ENCODE measurements around the gene PLCXD3.

The PLCXD3 gene

DNA sequence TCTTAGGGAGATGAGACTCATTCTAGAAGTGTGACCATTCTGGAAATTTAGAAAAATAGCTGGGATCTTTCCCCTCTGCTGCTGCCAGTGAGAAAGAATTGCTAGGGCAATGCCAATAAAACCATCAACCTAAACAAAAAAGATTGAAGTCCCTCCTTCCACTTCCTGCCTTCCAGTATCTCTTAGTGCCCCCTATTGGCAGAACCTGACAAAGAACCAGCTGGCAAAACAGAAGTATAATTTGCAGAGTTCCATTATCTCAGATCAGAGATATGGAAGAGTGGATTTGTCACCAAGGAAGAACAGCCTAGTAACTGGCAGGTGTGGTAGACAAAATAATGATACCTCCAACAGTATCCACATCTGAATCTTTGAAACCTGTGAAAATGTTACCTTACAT lies 13.8 kb upstream of the PLCXD3 start:
- no peak for TF ChIP-seq Cebpa-rat (IDR thresholded peaks at IDR 0.05)
- no peaks in the 10 kb centered on the region for H4K20me1 ChIP-seq
- H3K9me3 ChIP-seq: no peaks in the 10 kb centered on the region
- no peaks in the 10 kb centered on the region for H3K4me1 ChIP-seq
- H3K27ac ChIP-seq: no peak overlapping the region
- no peak overlapping the region for H3K4me2 ChIP-seq
- H3K4me3 ChIP-seq: no peak overlapping the region
- H3K9ac ChIP-seq: no peak overlapping the region
- no peaks in the 10 kb centered on the region for H3K27me3 ChIP-seq
- H3K36me3 ChIP-seq: no peaks in the 10 kb centered on the region

DNA sequence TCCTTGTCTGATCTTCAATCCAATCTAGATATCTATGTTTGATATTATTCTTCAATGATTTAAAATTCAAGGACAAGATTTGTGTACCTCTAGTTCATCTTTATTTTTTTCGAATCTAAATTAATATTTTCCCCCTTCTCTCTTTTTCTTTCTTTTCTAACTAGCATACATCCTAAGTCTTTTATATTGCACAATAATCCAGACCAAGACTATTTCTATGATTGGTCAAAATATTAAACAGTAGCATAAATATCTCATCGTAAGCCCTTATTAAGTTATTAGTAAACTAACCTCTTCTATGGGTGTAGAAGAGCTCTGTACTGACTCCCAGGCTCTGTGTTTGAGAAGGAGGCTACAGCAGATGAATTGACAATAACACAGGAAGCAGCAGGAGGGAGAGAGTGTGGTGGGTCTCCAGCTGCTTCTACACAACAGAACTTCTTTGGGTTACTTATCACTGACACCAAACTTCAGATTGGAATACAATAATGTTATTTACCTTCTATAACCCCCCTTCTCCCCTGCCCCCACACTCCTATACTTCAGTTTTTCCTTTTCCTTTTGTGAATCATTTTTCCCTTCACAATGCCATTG lies 11.9 kb upstream of the PLCXD3 start:
- Histone ChIP-seq H3K9me3 (no peaks in the 10 kb centered on the region), H4K20me1 (no peaks in the 10 kb centered on the region), H3K36me3 (no peaks in the 10 kb centered on the region), H3K27me3 (no peaks in the 10 kb centered on the region), H3K9ac (no peak overlapping the region), H3K27ac (no peak overlapping the region), H3K4me2 (no peak overlapping the region), H3K4me1 (no peaks in the 10 kb centered on the region), H3K4me3 (no peak overlapping the region)
- no peak for TF ChIP-seq Cebpa-rat (IDR thresholded peaks at IDR 0.05)

DNA sequence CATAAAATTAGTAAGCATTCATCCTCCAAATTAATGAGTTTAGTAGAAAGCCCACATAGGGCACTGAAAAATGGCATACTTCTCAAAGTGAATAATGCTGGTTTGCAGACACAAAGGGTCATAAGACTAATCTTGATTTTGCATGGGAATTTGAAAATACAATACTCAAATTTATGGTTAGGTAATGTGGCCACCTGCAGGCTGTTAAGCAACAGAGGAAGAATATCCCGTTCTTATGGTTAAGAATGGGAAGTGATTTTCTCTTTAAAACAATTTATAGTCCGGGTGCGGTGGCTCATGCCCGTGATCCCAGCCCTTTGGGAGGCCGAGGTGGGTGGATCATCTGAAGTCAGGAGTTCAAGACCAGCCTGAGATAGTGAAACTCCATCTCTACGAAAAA lies 9.4 kb upstream of the PLCXD3 start:
- Histone ChIP-seq H3K4me1 (no peaks in the 10 kb centered on the region), H3K27ac (no peak overlapping the region), H3K9ac (no peak overlapping the region), H3K4me2 (no peak overlapping the region), H4K20me1 (no peaks in the 10 kb centered on the region), H3K36me3 (no peaks in the 10 kb centered on the region), H3K27me3 (no peaks in the 10 kb centered on the region), H3K4me3 (no peak overlapping the region), H3K9me3 (no peaks in the 10 kb centered on the region)
- no peak for TF ChIP-seq Cebpa-rat (IDR thresholded peaks at IDR 0.05)

DNA sequence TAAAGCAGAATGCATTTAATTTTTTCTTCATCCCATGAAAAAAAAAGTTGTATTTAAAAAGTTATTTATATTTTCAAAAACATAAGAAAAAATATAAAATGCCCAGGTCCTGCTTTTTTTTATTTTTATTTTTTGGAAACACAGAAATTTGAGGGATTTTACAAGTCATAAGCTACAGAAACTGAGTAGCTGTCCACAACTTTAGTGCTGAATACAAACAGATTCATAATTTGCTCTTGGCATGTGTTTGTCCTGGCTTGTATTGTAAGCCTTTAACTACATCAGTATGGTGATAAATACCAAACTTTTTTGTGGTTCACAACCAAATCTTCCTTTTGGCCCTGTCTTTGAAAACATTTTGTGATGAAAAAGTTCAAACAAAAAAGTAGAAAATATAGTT lies 7.5 kb upstream of the PLCXD3 start:
- Histone ChIP-seq H3K27me3 (no peaks in the 10 kb centered on the region), H3K4me1 (no peaks in the 10 kb centered on the region), H3K27ac (no peak overlapping the region), H3K4me3 (no peak overlapping the region), H3K4me2 (no peak overlapping the region), H3K36me3 (no peaks in the 10 kb centered on the region), H4K20me1 (no peaks in the 10 kb centered on the region), H3K9ac (no peak overlapping the region), H3K9me3 (no peaks in the 10 kb centered on the region)
- TF ChIP-seq Cebpa-rat (IDR thresholded peaks at IDR 0.05): no peak

DNA sequence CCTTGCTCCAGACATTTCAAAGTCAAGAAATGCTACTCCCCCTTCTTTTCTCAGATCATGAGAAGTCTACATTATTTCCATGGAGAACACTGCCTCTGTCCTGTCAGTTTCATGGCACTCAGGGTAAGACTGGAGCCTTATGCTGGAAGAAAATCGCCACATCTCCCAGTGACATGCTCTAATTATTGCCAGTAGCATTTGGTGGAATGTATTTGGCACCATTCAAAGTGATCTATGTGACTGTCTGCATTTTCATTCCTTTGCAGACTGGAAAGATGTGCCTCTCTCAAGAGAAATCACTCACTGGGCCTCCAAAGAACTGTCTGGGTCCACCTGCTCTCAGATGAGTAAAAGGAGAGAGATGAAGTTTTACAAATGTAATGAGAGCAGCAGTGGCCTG lies 840 bp upstream of the PLCXD3 start:
- no peaks in the 10 kb centered on the region for H4K20me1 ChIP-seq
- no peak overlapping the region for H3K27ac ChIP-seq
- H3K4me2 ChIP-seq: no peak overlapping the region
- TF ChIP-seq Cebpa-rat (IDR thresholded peaks at IDR 0.05): no peak
- no peak overlapping the region for H3K9ac ChIP-seq
- no peaks in the 10 kb centered on the region for H3K27me3 ChIP-seq
- no peaks in the 10 kb centered on the region for H3K36me3 ChIP-seq
- no peak overlapping the region for H3K4me3 ChIP-seq
- H3K4me1 ChIP-seq: no peaks in the 10 kb centered on the region
- H3K9me3 ChIP-seq: peaks cover 10% of the 10 kb centered on the region; the same call in 1 of the 2 replicates

DNA sequence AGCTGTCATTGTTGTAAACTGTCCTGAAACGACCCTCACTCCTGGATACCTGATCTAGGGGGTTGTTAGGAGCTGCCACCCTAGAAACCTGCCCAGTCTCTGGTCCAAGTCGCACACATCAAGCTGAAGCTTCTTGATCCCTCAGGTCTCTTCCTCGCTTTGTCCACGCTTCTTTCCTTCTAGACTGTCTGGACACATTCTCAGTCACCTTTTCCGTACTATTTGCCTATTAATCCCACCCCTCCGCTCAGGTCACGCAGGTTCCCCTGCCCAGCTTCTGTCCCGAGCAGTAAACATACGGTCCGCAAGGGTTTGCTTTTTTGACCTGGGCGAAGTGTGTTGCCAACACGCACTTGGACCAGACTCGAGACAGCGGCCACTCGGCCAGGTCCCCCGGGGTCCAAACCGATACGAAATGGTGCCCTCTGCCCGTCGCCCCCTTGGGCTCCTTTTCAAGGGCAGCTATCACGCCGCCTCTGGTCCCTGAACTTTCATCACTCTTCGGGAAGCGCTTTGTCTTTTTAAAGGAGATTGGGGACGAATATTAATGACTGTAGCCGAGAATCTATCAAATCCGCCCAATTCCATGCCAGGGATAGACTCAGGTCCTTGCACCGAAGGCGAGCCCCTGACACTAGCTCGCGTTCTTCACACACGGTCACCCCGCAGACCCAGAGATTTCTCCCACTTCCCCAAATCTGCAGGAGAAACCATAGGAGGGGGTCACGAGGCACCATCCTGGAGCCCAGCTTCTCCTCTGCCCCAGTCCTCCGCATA lies 814 bp downstream of the PLCXD3 start:
- H3K27ac ChIP-seq: no peak overlapping the region
- no peak overlapping the region for H3K4me2 ChIP-seq
- no peaks in the 10 kb centered on the region for H4K20me1 ChIP-seq
- H3K9ac ChIP-seq: no peak overlapping the region
- H3K36me3 ChIP-seq: no peaks in the 10 kb centered on the region
- no peak for TF ChIP-seq Cebpa-rat (IDR thresholded peaks at IDR 0.05)
- H3K27me3 ChIP-seq: no peaks in the 10 kb centered on the region
- no peak overlapping the region for H3K4me3 ChIP-seq
- H3K9me3 ChIP-seq: peaks cover 10% of the 10 kb centered on the region; the same call in 1 of the 2 replicates
- no peaks in the 10 kb centered on the region for H3K4me1 ChIP-seq

DNA sequence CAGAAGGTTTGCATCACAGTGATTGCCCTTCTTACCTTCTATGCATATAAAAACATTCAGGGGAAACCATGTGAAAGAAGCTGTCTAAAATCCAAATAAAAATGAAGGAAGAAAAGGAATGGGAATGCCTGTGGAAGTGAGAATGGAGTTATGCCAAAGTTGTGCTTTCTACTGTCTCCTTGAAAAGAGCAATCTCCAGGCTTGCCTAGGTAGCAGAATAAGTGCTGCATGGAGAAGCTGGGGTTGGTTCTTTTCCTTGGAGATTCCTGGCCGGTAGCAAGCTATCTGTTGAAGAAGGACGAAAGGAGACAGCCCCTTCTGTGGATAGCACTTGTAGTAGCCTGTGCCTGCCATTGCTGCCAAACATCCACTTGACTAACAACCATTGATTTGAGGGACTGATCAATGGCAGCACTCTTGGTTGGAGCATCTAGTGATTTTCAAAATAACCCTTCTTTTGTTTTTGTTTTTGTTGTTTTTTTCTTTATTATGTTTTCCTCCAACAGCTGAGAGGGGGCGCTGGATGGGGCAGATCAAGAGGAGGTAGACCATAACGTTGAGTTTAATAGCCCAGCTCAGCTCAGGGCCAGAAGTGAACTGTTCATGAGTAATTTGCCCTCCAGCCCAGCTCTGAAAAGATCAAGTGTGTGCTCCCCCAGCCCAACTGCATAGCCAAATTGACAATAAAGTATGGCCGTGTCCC lies 1.6 kb downstream of the PLCXD3 start:
- Histone ChIP-seq H3K4me3 (no peak overlapping the region), H3K4me2 (no peak overlapping the region)

DNA sequence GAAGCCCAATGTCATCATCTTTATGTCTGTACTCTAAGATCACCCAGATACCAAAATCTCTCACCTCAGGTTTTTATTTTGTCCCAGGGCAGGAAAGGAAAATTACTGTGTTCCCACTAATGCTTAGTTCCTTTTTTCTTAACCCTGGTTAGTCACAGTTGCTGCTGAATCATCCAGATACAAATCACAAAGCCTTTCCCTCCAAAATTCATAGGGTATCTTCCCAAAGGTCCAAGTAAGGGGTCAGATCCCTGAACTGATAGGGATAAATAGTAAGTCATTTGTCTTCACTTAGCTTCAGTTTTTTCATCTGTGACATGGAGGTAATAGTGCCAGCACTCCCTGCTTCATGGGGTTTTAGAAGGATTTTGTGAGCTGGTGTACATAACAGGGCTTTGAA lies 2.2 kb downstream of the PLCXD3 start:
- peaks cover 10% of the 10 kb centered on the region; the same call in 1 of the 2 replicates for H3K9me3 ChIP-seq
- H3K4me1 ChIP-seq: no peaks in the 10 kb centered on the region
- H3K4me2 ChIP-seq: no peak overlapping the region
- H3K9ac ChIP-seq: no peak overlapping the region
- H3K4me3 ChIP-seq: no peak overlapping the region
- H3K27me3 ChIP-seq: no peaks in the 10 kb centered on the region
- no peaks in the 10 kb centered on the region for H3K36me3 ChIP-seq
- no peak for TF ChIP-seq Cebpa-rat (IDR thresholded peaks at IDR 0.05)
- H3K27ac ChIP-seq: no peak overlapping the region
- H4K20me1 ChIP-seq: no peaks in the 10 kb centered on the region

More for the DNA sequence above, 1.6 kb downstream of the PLCXD3 start:
- peaks cover 10% of the 10 kb centered on the region; the same call in 1 of the 2 replicates for H3K9me3 ChIP-seq
- H3K4me1 ChIP-seq: no peaks in the 10 kb centered on the region
- no peak overlapping the region for H3K9ac ChIP-seq
- no peaks in the 10 kb centered on the region for H3K27me3 ChIP-seq
- no peak for TF ChIP-seq Cebpa-rat (IDR thresholded peaks at IDR 0.05)
- H3K36me3 ChIP-seq: no peaks in the 10 kb centered on the region
- no peak overlapping the region for H3K27ac ChIP-seq
- H4K20me1 ChIP-seq: no peaks in the 10 kb centered on the region

DNA sequence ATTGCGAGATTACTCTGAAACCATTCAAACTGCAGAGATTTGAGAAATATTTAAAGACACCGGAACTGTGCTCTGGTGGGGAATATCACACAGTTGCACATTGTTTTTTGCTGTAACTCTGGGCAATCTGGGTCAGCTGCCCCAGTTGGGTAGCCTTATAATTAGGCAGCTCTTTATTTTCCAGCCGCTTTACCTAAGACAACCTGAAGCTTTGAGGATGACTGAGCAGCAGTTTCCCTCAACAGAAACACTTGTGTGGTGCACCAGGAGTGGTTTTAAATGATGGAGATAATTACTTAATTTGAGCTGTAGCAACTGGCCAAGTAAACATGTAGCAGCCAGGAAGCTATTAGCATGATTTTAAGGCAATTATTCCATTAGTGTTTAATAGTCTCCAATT lies 2.9 kb downstream of the PLCXD3 start:
- no peak overlapping the region for H3K9ac ChIP-seq
- TF ChIP-seq Cebpa-rat (IDR thresholded peaks at IDR 0.05): no peak
- H3K36me3 ChIP-seq: no peaks in the 10 kb centered on the region
- H3K4me1 ChIP-seq: no peaks in the 10 kb centered on the region
- H3K4me2 ChIP-seq: no peak overlapping the region
- no peaks in the 10 kb centered on the region for H3K27me3 ChIP-seq
- no peak overlapping the region for H3K4me3 ChIP-seq
- H3K27ac ChIP-seq: no peak overlapping the region
- H3K9me3 ChIP-seq: peaks cover 10% of the 10 kb centered on the region; the same call in 1 of the 2 replicates
- no peaks in the 10 kb centered on the region for H4K20me1 ChIP-seq

DNA sequence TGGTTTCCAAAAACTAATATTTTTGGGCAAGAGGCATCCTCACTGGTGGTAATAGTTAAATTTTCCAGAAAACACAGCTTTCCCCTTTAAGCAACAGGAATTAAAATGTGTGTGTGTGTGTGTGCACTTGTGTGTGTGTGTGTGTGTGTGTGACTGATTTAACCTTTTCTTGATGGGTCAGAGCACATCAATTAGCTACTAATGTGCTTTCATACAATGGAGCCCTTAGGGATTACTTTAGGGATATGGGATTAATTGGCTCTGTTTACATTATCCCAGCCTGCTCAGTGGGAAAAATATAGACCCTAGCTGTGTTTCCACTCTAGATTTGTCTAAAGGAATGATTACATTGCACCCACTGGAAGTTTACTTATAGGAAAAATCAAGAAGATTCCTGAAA lies 6.5 kb downstream of the PLCXD3 start:
- H3K4me2 ChIP-seq: no peak overlapping the region
- H3K9ac ChIP-seq: no peak overlapping the region
- no peak overlapping the region for H3K4me3 ChIP-seq
- H3K4me1 ChIP-seq: no peaks in the 10 kb centered on the region
- no peak overlapping the region for H3K27ac ChIP-seq
- H3K9me3 ChIP-seq: no peaks in the 10 kb centered on the region
- no peak for TF ChIP-seq Cebpa-rat (IDR thresholded peaks at IDR 0.05)
- no peaks in the 10 kb centered on the region for H4K20me1 ChIP-seq
- no peaks in the 10 kb centered on the region for H3K36me3 ChIP-seq
- H3K27me3 ChIP-seq: no peaks in the 10 kb centered on the region
